B cell (primary cell): ENCODE measurements around the gene TOM1L2. TPM values are rescaled to one million over a fixed set of nuclear protein-coding genes. Genes with fewer than 3 reads are reported as not detected.

Experiments used
- ATAC-seq: fragments of 200-7000 bp; cut with Tn5 transposase; one replicate; pipeline ENCODE4 v1.10.0; 2021; ENCODE audit warnings: low read depth, mild to moderate bottlenecking, moderate number of reproducible peaks, moderate library complexity
- CTCF ChIA-PET: fragments of 350-600 bp; sonication (Branson Sonifier 250); formaldehyde crosslinking; loops from one replicate; lab custom pipeline; 2021; ENCODE audit warnings: antibody characterized with exemption, inconsistent platforms; lab: Charles Lee
- POLR2A ChIA-PET: fragments of 350-600 bp; sonication (Branson Sonifier 250); formaldehyde crosslinking; loops from one replicate; lab custom pipeline; 2021; ENCODE audit warnings: antibody characterized with exemption; lab: Charles Lee
- DNase-seq: peaks from one replicate; pipeline ENCODE4 v3.0.0; 2013
- H2AFZ ChIP-seq: 2 replicates; pipeline ENCODE4 v1.6.1; 2012; ENCODE audit warnings: mild to moderate bottlenecking, low read depth, low read length; ENCODE audit not compliant: insufficient read depth, poor library complexity, severe bottlenecking
- H3K27ac ChIP-seq, 2 donors: 1 replicate in 1 of 2; 2 replicates in 1 of 2; pipeline ENCODE4 v1.5.1; 2012 to 2013; ENCODE audit warnings: low read length in 2 of 2, mild to moderate bottlenecking in 2 of 2, moderate library complexity in 1 of 2
- H3K27me3 ChIP-seq, 4 experiments: fragments of 200-600 bp in 1 of 4; sonication (generic) in 1 of 4; replicated peaks in 1 of 4; 1 replicate in 2 of 4; 2 replicates in 2 of 4; pipeline versions ENCODE4 v1.6.1 to v1.7.0; 2013 to 2016; ENCODE audit warnings: low read length in 3 of 4, mild to moderate bottlenecking in 2 of 4, mixed read lengths in 1 of 4, moderate library complexity in 1 of 4; ENCODE audit not compliant: insufficient read depth in 4 of 4, control insufficient read depth in 3 of 4; ENCODE audit errors: control extremely low read depth in 1 of 4
- H3K36me3 ChIP-seq, 2 experiments: replicated peaks in 1 of 2; 1 replicate in 1 of 2; 2 replicates in 1 of 2; pipeline versions ENCODE4 v1.6.1 to v1.7.1; 2013; ENCODE audit warnings: low read length in 1 of 2; ENCODE audit not compliant: insufficient read depth in 2 of 2, control insufficient read depth in 1 of 2; ENCODE audit errors: control extremely low read depth in 1 of 2, extremely low read depth in 1 of 2
- H3K4me1 ChIP-seq, 2 donors: fragments of 200-600 bp in 1 of 2; sonication (generic) in 1 of 2; 1 replicate in 1 of 2; 2 replicates in 1 of 2; pipeline versions ENCODE4 v1.5.1 to v1.6.1; 2013 to 2017; ENCODE audit warnings: low read length in 2 of 2; ENCODE audit not compliant: control insufficient read depth in 2 of 2, insufficient read depth in 2 of 2
- H3K4me2 ChIP-seq: replicated peaks from 2 replicates; pipeline ENCODE3; 2012; ENCODE audit warnings: mild to moderate bottlenecking, low read depth, low read length; ENCODE audit not compliant: poor library complexity, severe bottlenecking
- H3K4me3 ChIP-seq, 5 experiments: fragments of 200-600 bp in 1 of 5; sonication (generic) in 1 of 5; 1 replicate in 3 of 5; 2 replicates in 2 of 5; pipeline versions ENCODE4 v1.5.1 to v1.7.0; 2011 to 2016; ENCODE audit warnings: low read length in 4 of 5, mild to moderate bottlenecking in 4 of 5, low read depth in 2 of 5, control low read depth in 1 of 5, moderate library complexity in 1 of 5; ENCODE audit not compliant: insufficient read depth in 1 of 5; ENCODE audit errors: control extremely low read depth in 1 of 5, extremely low read depth in 1 of 5
- H3K79me2 ChIP-seq: fragments of 200-600 bp; sonication (generic); one replicate; pipeline ENCODE4 v1.6.0; 2016; ENCODE audit warnings: low read length; ENCODE audit not compliant: control insufficient read depth, insufficient read depth
- H3K9ac ChIP-seq: fragments of 200-600 bp; sonication (generic); 2 replicates; pipeline ENCODE4 v1.6.1; 2017; ENCODE audit warnings: mild to moderate bottlenecking, low read length, moderate library complexity
- H3K9me3 ChIP-seq, 3 donors: one replicate each; pipeline versions ENCODE4 v1.6.1 to v1.7.1; 2013; ENCODE audit warnings: low read length in 2 of 3; ENCODE audit not compliant: control insufficient read depth in 2 of 3, insufficient read depth in 1 of 3; ENCODE audit errors: control extremely low read depth in 1 of 3
- H4K20me1 ChIP-seq: 2 replicates; pipeline ENCODE4 v1.6.0; 2012; ENCODE audit warnings: mild to moderate bottlenecking, low read length; ENCODE audit not compliant: insufficient read depth, control insufficient read depth, poor library complexity, severe bottlenecking
- H3K27ac Mint-ChIP-seq: one replicate; pipeline ENCODE4 v1.8.0; 2021; ENCODE audit warnings: mixed read lengths
- H3K27me3 Mint-ChIP-seq: one replicate; pipeline ENCODE4 v1.8.0; 2021; ENCODE audit warnings: mixed read lengths
- H3K4me1 Mint-ChIP-seq: one replicate; pipeline ENCODE4 v1.8.0; 2021; ENCODE audit warnings: mixed read lengths
- H3K4me3 Mint-ChIP-seq: one replicate; pipeline ENCODE4 v1.8.0; 2021; ENCODE audit warnings: mixed read lengths
- H3K9me3 Mint-ChIP-seq: one replicate; pipeline ENCODE4 v1.8.0; 2022; ENCODE audit warnings: mixed read lengths; ENCODE audit not compliant: insufficient read depth
- EZH2 ChIP-seq: IDR thresholded peaks from 2 replicates; pipeline ENCODE4 v1.6.1; 2012; ENCODE audit warnings: borderline replicate concordance, low read depth, mild to moderate bottlenecking, moderate library complexity, low read length; ENCODE audit not compliant: insufficient read depth, poor library complexity, severe bottlenecking
- WGBS: methylation state at CpG from one replicate; pipeline ENCODE4 v1.1.5; 2013; ENCODE audit warnings: missing lambda C conversion rate; ENCODE audit not compliant: insufficient coverage; 5-methylcytosine and 5-hydroxymethylcytosine counted together
- intact Hi-C: fragments of 100-400 bp; cut with micrococcal nuclease; formaldehyde crosslinking; loops from one replicate; pipeline ENCODE4 v1.10.0; 2022
- polyA plus RNA-seq: library from polyadenylated mRNA; depleted of rRNA; stranded (reverse); fragments of >200 nt; gene quantifications from 2 replicates; pipeline ENCODE4 v1.2.3, GENCODE V29; 2012
- total RNA-seq, 2 donors: library from RNA; stranded (reverse); fragments of 120-200 nt in 1 of 2; gene quantifications; 1 replicate in 1 of 2; 2 replicates in 1 of 2; pipeline versions ENCODE4 v1.2.3 to v1.2.4, GENCODE V29; 2013 to 2022
- TF ChIP-seq, protein P1 (sequence below): fragments of 200-600 bp; IDR thresholded peaks from one replicate; pipeline ENCODE4 v1.8.0; 2022; ENCODE audit warnings: antibody characterized with exemption, mild to moderate bottlenecking

TOM1L2 gene
- total and polyA plus RNA-seq, 2 donors (not counting 1 experiment from before 2014, with no cell fraction given), result 25.1 to 29.7 TPM

GRCh38 chr17:17844500-17844899 lies 127.7 kb downstream of the TOM1L2 start:
- Histone ChIP-seq H3K4me1 (peaks cover 10 to 24% of the 10 kb centered on the region in 2 donors), H4K20me1 (no peaks in the 10 kb centered on the region), H3K36me3 (no peaks in the 10 kb centered on the region), H3K4me3 (no peak overlapping the region), H3K9ac (no peak overlapping the region), H3K4me2 (no peak overlapping the region), H3K27ac (no peak overlapping the region), H3K27me3 (no peaks in the 10 kb centered on the region), H2AFZ (no peak overlapping the region), H3K79me2 (no peaks in the 10 kb centered on the region), H3K9me3 (no peaks in the 10 kb centered on the region)
- no peaks in the 10 kb centered on the region for H3K27me3 Mint-ChIP-seq
- no peaks in the 10 kb centered on the region for H3K9me3 Mint-ChIP-seq
- no peak for DNase-seq
- H3K4me3 Mint-ChIP-seq, result no peak overlapping the region
- H3K4me1 Mint-ChIP-seq, result peaks cover 19% of the 10 kb centered on the region
- TF ChIP-seq, protein P1, sequence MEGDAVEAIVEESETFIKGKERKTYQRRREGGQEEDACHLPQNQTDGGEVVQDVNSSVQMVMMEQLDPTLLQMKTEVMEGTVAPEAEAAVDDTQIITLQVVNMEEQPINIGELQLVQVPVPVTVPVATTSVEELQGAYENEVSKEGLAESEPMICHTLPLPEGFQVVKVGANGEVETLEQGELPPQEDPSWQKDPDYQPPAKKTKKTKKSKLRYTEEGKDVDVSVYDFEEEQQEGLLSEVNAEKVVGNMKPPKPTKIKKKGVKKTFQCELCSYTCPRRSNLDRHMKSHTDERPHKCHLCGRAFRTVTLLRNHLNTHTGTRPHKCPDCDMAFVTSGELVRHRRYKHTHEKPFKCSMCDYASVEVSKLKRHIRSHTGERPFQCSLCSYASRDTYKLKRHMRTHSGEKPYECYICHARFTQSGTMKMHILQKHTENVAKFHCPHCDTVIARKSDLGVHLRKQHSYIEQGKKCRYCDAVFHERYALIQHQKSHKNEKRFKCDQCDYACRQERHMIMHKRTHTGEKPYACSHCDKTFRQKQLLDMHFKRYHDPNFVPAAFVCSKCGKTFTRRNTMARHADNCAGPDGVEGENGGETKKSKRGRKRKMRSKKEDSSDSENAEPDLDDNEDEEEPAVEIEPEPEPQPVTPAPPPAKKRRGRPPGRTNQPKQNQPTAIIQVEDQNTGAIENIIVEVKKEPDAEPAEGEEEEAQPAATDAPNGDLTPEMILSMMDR, result no peak
- no peak for TF ChIP-seq EZH2
- ChIA-PET CTCF (no interaction called here), POLR2A (no interaction called here)
- H3K27ac Mint-ChIP-seq, result no peak overlapping the region
- 89% methylated on average over 3 of the region's 6 CpGs for WGBS
- intact Hi-C loops, result no loop called here
- ATAC-seq, result no peak

DNA sequence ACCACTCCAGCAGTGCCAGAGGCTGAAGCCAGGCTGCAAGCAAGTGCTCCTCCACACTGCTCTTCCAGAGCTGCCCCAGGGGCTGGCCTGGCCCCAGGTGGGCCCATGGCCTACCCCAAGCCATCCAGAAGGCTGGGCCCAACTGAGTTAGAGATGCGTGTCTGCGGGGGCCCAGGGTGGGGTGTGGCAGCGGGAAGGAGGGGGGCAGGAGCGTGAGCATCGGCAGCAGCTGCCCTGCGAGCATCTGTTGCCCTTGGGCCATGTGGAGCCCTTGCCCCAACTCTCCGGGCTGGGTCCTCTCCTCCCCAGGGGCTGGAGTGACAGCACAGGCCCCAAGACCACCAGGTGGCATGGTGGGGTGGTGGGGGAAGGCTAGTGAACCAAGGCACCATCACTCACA lies 128.1 kb downstream of the TOM1L2 start:
- Histone ChIP-seq H2AFZ (no peak overlapping the region), H3K4me2 (no peak overlapping the region), H3K9me3 (no peaks in the 10 kb centered on the region), H3K27ac (no peak overlapping the region), H3K79me2 (no peaks in the 10 kb centered on the region), H3K4me1 (peaks cover 10 to 24% of the 10 kb centered on the region in 2 donors), H3K27me3 (no peaks in the 10 kb centered on the region), H3K36me3 (no peaks in the 10 kb centered on the region), H3K4me3 (no peak overlapping the region), H4K20me1 (no peaks in the 10 kb centered on the region), H3K9ac (no peak overlapping the region)
- Mint-ChIP-seq H3K4me1 (peaks cover 20% of the 10 kb centered on the region), H3K27me3 (no peaks in the 10 kb centered on the region), H3K9me3 (no peaks in the 10 kb centered on the region), H3K27ac (no peak overlapping the region), H3K4me3 (no peak overlapping the region)
- POLR2A ChIA-PET, result no interaction called here
- ATAC-seq, result no peak
- CTCF ChIA-PET, result interaction anchor here (1.0 kb wide), 1 partner anchor 1392 kb away, joined by 4 read pairs; no protein-coding TSS in a partner anchor
- intact Hi-C loops, result no loop called here
- 95% methylated on average over 7 of the region's 7 CpGs for WGBS
- no peak for DNase-seq
- TF ChIP-seq, protein P1, result no peak
- TF ChIP-seq EZH2, result no peak
